HepG2 (cell line): ENCODE results near the gene POLR3F. TPM values are rescaled to one million over a fixed set of nuclear protein-coding genes. Genes with fewer than 3 reads are reported as not detected.

Experiments
- ARID3A ChIP-seq: IDR thresholded peaks from 2 replicates; pipeline ENCODE4 v1.6.1; 2012; ENCODE audit warnings: low read depth, low read length, improper control_type of control experiment
- CBX1 ChIP-seq: IDR thresholded peaks from one replicate; pipeline ENCODE4 v1.6.1; 2016; ENCODE audit warnings: antibody characterized with exemption, low read depth
- CCDC6 ChIP-seq: sonication (generic); formaldehyde crosslinking; IDR thresholded peaks from 2 replicates; pipeline ENCODE4 v1.8.1; 2022; ENCODE audit warnings: mild to moderate bottlenecking, missing genetic modification reagents, moderate library complexity
- ELK4 ChIP-seq: sonication (generic); formaldehyde crosslinking; IDR thresholded peaks from 2 replicates; pipeline ENCODE4 v1.9.0; 2021; ENCODE audit warnings: missing genetic modification reagents, borderline replicate concordance
- FOXM1 ChIP-seq: sonication (generic); formaldehyde crosslinking; IDR thresholded peaks from 2 replicates; pipeline ENCODE4 v1.5.0; 2020; ENCODE audit warnings: missing genetic modification reagents
- HBP1 ChIP-seq: IDR thresholded peaks from 2 replicates; pipeline ENCODE4 v1.6.1; 2016; ENCODE audit warnings: low read depth, control low read depth
- MAX ChIP-seq: IDR thresholded peaks from 2 replicates; pipeline ENCODE4 v1.6.1; 2012; ENCODE audit warnings: inconsistent platforms
- NBN ChIP-seq: fragments of 450-650 bp; conservative IDR thresholded peaks from 2 replicates; pipeline ENCODE4 v1.6.1; 2017
- NCOA2 ChIP-seq: sonication (generic); formaldehyde crosslinking; IDR thresholded peaks from 2 replicates; pipeline ENCODE4 v1.8.0; 2022; ENCODE audit warnings: inconsistent platforms
- NCOR1 ChIP-seq: fragments of 200-600 bp; sonication (generic); IDR thresholded peaks from 2 replicates; pipeline ENCODE4 v1.7.0; 2017; ENCODE audit warnings: antibody characterized with exemption, low read length, borderline replicate concordance
- REPIN1 ChIP-seq: sonication (generic); formaldehyde crosslinking; IDR thresholded peaks from 2 replicates; pipeline ENCODE4 v1.8.0; 2022; ENCODE audit warnings: missing genetic modification reagents, low read depth, mild to moderate bottlenecking, borderline replicate concordance
- SNAPC5 ChIP-seq: sonication (generic); formaldehyde crosslinking; IDR thresholded peaks from 2 replicates; pipeline ENCODE4 v1.8.1; 2023; ENCODE audit warnings: mild to moderate bottlenecking, missing genetic modification reagents, borderline replicate concordance
- SP5 ChIP-seq: IDR thresholded peaks from 2 replicates; pipeline ENCODE4 v1.6.1; 2016; ENCODE audit warnings: low read depth, borderline replicate concordance
- SRSF4 ChIP-seq: fragments of 200-400 bp; formaldehyde crosslinking; IDR thresholded peaks from one replicate; pipeline ENCODE4 v1.6.1; 2018; ENCODE audit warnings: mild to moderate bottlenecking, low read depth, low read length, moderate library complexity; ENCODE audit not compliant: poor library complexity, severe bottlenecking
- TAF1 ChIP-seq: sonication (generic); formaldehyde crosslinking; IDR thresholded peaks from 2 replicates; pipeline ENCODE4 v1.4.0; 2020; ENCODE audit warnings: missing genetic modification reagents
- ZFP36 ChIP-seq: fragments of 150-350 bp; IDR thresholded peaks from 2 replicates; pipeline ENCODE4 v1.6.1; 2018; ENCODE audit warnings: borderline replicate concordance, low read length, low read depth; ENCODE audit not compliant: partially characterized antibody
- ZMYM3 ChIP-seq: sonication (generic); formaldehyde crosslinking; IDR thresholded peaks from 2 replicates; pipeline ENCODE4 v1.5.1; 2020; ENCODE audit warnings: mild to moderate bottlenecking, missing genetic modification reagents
- ZNF138 ChIP-seq: sonication (generic); formaldehyde crosslinking; IDR thresholded peaks from 2 replicates; pipeline ENCODE4 v1.5.0; 2020; ENCODE audit warnings: mild to moderate bottlenecking, low read depth, missing genetic modification reagents
- ZNF333 ChIP-seq: sonication (generic); formaldehyde crosslinking; IDR thresholded peaks from 2 replicates; pipeline ENCODE4 v1.4.0; 2020; ENCODE audit warnings: mild to moderate bottlenecking, missing genetic modification reagents, borderline replicate concordance
- ZNF343 ChIP-seq: sonication (generic); formaldehyde crosslinking; IDR thresholded peaks from 2 replicates; pipeline ENCODE4 v1.4.0; 2020; ENCODE audit warnings: mild to moderate bottlenecking, missing genetic modification reagents
- ZNF432 ChIP-seq: sonication (generic); formaldehyde crosslinking; IDR thresholded peaks from 2 replicates; pipeline ENCODE4 v1.5.0; 2020; ENCODE audit warnings: missing genetic modification reagents, mild to moderate bottlenecking, borderline replicate concordance
- ZNF510 ChIP-seq: sonication (generic); formaldehyde crosslinking; IDR thresholded peaks from 2 replicates; pipeline ENCODE4 v1.4.0; 2020; ENCODE audit warnings: low read depth, mild to moderate bottlenecking, missing genetic modification reagents
- ZNF563 ChIP-seq: sonication (generic); formaldehyde crosslinking; IDR thresholded peaks from 2 replicates; pipeline ENCODE4 v1.8.0; 2022; ENCODE audit warnings: mild to moderate bottlenecking, moderate library complexity, missing genetic modification reagents
- ZNF577 ChIP-seq: sonication (generic); formaldehyde crosslinking; IDR thresholded peaks from 2 replicates; pipeline ENCODE4 v1.4.0; 2020; ENCODE audit warnings: mild to moderate bottlenecking, low read depth, missing genetic modification reagents, borderline replicate concordance
- ZNF616 ChIP-seq: sonication (generic); formaldehyde crosslinking; IDR thresholded peaks from 2 replicates; pipeline ENCODE4 v1.5.0; 2020; ENCODE audit warnings: low read depth, mild to moderate bottlenecking, missing genetic modification reagents
- ZSCAN22 ChIP-seq: sonication (generic); formaldehyde crosslinking; IDR thresholded peaks from 2 replicates; pipeline ENCODE4 v1.4.0; 2020; ENCODE audit warnings: mild to moderate bottlenecking, missing genetic modification reagents
- polyA plus RNA-seq, 8 experiments: library from polyadenylated mRNA; depleted of rRNA in 3 of 8; stranded (reverse) in 7 of 8; unstranded in 1 of 8; fragments of >200 nt; fragmentation: Illumina TruSeq in 4 of 8; extraction: Trizol in 4 of 8; gene quantifications; 2 replicates each; pipeline versions ENCODE4 v1.2.1 to v1.2.3, GENCODE V29; 2011 to 2016; ENCODE audit warnings: low read depth in 4 of 8, missing spikeins in 1 of 8, mixed read lengths in 1 of 8; ENCODE audit not compliant: insufficient read depth in 1 of 8
- total RNA-seq, 5 experiments: library from RNA; depleted of rRNA; stranded (reverse); fragments of >200 nt; fragmentation: Illumina TruSeq; extraction: Trizol; gene quantifications; 2 replicates each; pipeline ENCODE4 v1.2.3, GENCODE V29; 2016; ENCODE audit warnings: low read depth in 1 of 5

Gene POLR3F
- total and polyA plus RNA-seq, 2 of the 13 experiments (the other 11 are each of a cell fraction or from before 2014, with no cell fraction given), result 11.7 to 25.5 TPM

- TF ChIP-seq FOXM1 (CRISPR knock-in tag) (no peak), ZSCAN22 (CRISPR knock-in tag) (no peak), CCDC6 (CRISPR knock-in tag) (0 out of 2 replicates have a peak, but pooled peaks have one; percentile 60), SNAPC5 (CRISPR knock-in tag) (0 out of 2 replicates have a peak, but pooled peaks have one; percentile 80), ZNF343 (peak; percentile 48; the same call in 1 of the 2 replicates), ZNF577 (CRISPR knock-in tag) (no peak), NBN (no peak), NCOA2 (CRISPR knock-in tag) (peak; percentile 69), SRSF4 (no peak), ZNF138 (CRISPR knock-in tag) (0 out of 2 replicates have a peak, but pooled peaks have one; percentile 55), ZNF616 (CRISPR knock-in tag) (peak; percentile 56; the same call in 1 of the 2 replicates), ZFP36 (no peak), ZNF563 (CRISPR knock-in tag) (peak; percentile 89), ARID3A (no peak), MAX (peak; percentile 82), REPIN1 (CRISPR knock-in tag) (peak; percentile 92), CBX1 (peak; percentile 62), ZNF432 (no peak), TAF1 (peak; percentile 95), ELK4 (CRISPR knock-in tag) (peak; percentile 47; the same call in 1 of the 2 replicates), ZNF510 (0 out of 2 replicates have a peak, but pooled peaks have one; percentile 22), ZMYM3 (CRISPR knock-in tag) (0 out of 2 replicates have a peak, but pooled peaks have one; percentile 22), NCOR1 (no peak), HBP1 (CRISPR knock-in tag) (peak; percentile 88), SP5 (CRISPR knock-in tag) (peak; percentile 26; the same call in 1 of the 2 replicates), ZNF333 (CRISPR knock-in tag) (peak; percentile 94)
These were observed 29.8 kb downstream of the POLR3F start, which contains the start of gene RBBP9 (continued) for GRCh38 chr20:18496740-18497592.
